Motor neuron (in vitro differentiated cells): ENCODE results near the gene COL21A1. TPM values are rescaled to one million over a fixed set of nuclear protein-coding genes. Genes with fewer than 3 reads are reported as not detected.
"Not testable (repeated sequence)": the region's sequence is repeated elsewhere in the genome, so short reads cannot be mapped to it uniquely, and the experiment has no call there.

ENCODE experiments used
- ATAC-seq, 8 experiments: fragments of 200-7000 bp; cut with Tn5 transposase; replicated peaks in 6 of 8; 2 replicates each; pipeline ENCODE4 v1.8.0; 2021; ENCODE audit warnings: mild to moderate bottlenecking in 8 of 8, moderate library complexity in 8 of 8
- H3K27ac ChIP-seq, 2 donors: fragments of 250-450 bp; sonication (Bioruptor Pico); 2 replicates each; pipeline ENCODE4 v1.9.0; 2021; ENCODE audit warnings: antibody characterized with exemption in 2 of 2, mild to moderate bottlenecking in 2 of 2, moderate library complexity in 1 of 2
- H3K4me1 ChIP-seq, 2 donors: fragments of 250-450 bp; sonication (Bioruptor Pico); replicated peaks in 1 of 2; 2 replicates each; pipeline ENCODE4 v1.6.1; 2021; ENCODE audit warnings: antibody characterized with exemption in 2 of 2, mild to moderate bottlenecking in 2 of 2, moderate library complexity in 1 of 2
- H3K4me3 ChIP-seq, 5 donors: fragments of 250-450 bp; sonication (Bioruptor Pico); 2 replicates each; pipeline ENCODE4 v1.9.0; 2021; ENCODE audit warnings: antibody characterized with exemption in 5 of 5, mild to moderate bottlenecking in 5 of 5, moderate library complexity in 4 of 5
- WGBS, 10 experiments: fragments of 450-650 bp; shearing (Covaris generic); methylation state at CpG; one replicate each; pipeline ENCODE4 v1.0.0; 2022; 5-methylcytosine and 5-hydroxymethylcytosine counted together
- in situ Hi-C, 9 experiments: fragments of 400-800 bp; cut with MboI; loops; one replicate each; pipeline ENCODE4 v1.15.0; 2021; ENCODE audit warnings: low sequenced_read_pairs in 9 of 9, low pct_unique_long_range_greater_than_20kb in 2 of 9; ENCODE audit not compliant: unreplicated experiment in 9 of 9
- total RNA-seq, 8 experiments: library from RNA; unstranded; fragments of 300-600 nt; gene quantifications; 2 replicates each; pipeline versions ENCODE4 v1.2.3 to v1.2.4, GENCODE V29; 2022

Gene COL21A1
- total RNA-seq, 8 experiments from 2014 or later = 0.05 to 124 (median 0.62) TPM

- H3K27ac ChIP-seq = no peak overlapping the region
- in situ Hi-C loops = no loop called here
- 30 to 100% (median 79%) methylated on average over 1 to 2 of the region's 2 CpGs; no CpG with 5 or more reads in 4 of the 10 experiments for WGBS, 10 experiments
- ATAC-seq = no peak
- no peak overlapping the region for H3K4me3 ChIP-seq
- no peaks in the 10 kb centered on the region for H3K4me1 ChIP-seq
These were observed 20.9 kb upstream of the COL21A1 start for GRCh38 chr6:56268266-56268665.

DNA sequence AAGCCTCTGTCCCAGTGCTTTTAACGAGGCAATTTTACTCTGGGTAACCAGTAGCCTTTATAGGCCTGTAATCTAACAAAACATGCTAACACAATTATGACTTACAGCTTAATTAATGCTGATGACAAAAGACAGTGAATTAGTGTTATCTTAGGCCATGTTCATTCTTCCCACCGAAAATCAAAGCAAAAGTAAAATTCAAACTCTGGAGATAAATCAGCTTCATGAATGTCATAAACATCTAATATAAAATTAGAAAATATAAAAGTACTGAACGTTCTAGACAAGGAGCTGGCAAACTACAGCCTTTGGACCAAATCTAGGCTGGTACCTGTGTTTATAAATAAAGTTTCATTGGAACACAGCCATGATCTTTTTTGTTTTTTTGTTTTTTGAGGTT lies 18.6 kb upstream of the COL21A1 start:
- WGBS, 10 experiments = 0 to 100% (median 39%) methylated on average over 1 to 3 of the region's 3 CpGs
- H3K27ac ChIP-seq = no peak overlapping the region
- ATAC-seq = no peak
- H3K4me1 ChIP-seq = no peaks in the 10 kb centered on the region
- H3K4me3 ChIP-seq = no peak overlapping the region
- in situ Hi-C loops = no loop called here

GRCh38 chr6:56263596-56264315 lies 16.4 kb upstream of the COL21A1 start:
- in situ Hi-C loops = no loop called here
- ATAC-seq = no peak
- Histone ChIP-seq H3K4me3 (no peak overlapping the region), H3K4me1 (no peaks in the 10 kb centered on the region), H3K27ac (no peak overlapping the region)
- WGBS, 10 experiments = 11 to 100% (median 80%) methylated on average over 1 to 5 of the region's 5 CpGs

DNA sequence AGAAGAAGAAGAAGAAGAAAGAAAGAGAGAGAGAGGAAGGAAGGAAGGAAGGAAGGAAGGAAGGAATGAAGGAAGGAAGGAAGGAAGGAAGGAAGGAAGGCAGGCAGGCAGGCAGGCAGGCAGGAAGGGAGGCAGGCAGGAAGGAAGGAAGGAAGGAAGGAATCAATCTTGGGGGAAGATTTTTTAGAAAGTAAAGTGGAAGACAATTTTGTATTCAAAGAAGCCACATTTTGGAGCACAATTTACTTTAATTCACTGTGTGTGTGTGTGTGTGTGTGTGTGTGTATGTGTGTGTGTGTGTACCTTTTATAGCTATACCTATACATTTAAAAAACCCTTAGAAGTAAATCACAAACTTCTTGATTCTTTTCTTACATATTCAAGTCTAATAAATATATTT lies 13.2 kb upstream of the COL21A1 start:
- in situ Hi-C loops, H3K4me1 ChIP-seq, H3K27ac ChIP-seq, ATAC-seq, H3K4me3 ChIP-seq: not testable (repeated sequence)

DNA sequence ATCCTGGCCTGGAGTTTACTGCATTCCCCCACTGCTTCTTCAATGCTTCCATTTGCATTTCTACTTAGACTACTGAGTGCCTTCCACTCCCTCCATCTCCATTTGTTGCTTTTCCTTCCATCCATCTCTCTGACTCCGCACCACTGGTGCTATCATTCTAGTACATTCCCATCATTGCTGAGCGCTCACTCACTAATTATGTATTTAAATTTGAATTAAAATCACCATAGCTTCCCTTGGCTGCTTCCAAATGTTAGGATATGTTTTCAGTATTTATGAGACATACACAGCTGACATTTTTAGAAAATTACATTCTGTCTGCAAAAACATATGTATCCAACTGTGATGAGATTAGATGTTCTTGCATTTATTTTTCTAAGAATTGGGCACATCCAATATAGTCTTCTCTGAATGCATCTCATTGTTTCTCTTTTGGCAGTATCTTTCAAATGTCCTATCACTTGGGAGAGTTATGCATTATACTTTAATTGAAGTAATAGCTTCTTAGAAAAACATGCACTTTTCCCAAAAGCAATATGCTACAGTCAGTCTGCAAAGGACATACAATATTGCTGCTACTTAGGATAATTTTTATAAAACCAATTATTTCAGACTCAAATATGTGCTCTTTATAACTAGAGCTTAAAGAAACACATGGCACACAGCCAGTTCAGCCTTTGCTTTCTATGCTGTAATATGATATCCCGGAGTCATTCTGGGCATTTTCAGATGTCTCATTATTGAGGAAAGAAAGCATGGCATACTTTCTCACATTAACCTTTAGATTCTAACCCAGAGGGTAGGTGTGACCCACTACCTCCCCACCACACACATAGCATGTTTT lies 12.1 kb upstream of the COL21A1 start:
- ATAC-seq = peak in 3 of 8 experiments; percentile 41 to 71 (median 64)
- in situ Hi-C loops = no loop called here
- no peak overlapping the region for H3K4me3 ChIP-seq
- no peak overlapping the region for H3K27ac ChIP-seq
- 33 to 100% (median 80%) methylated on average over 1 to 3 of the region's 3 CpGs; no CpG with 5 or more reads in 1 of the 10 experiments for WGBS, 10 experiments
- H3K4me1 ChIP-seq = no peaks in the 10 kb centered on the region

GRCh38 chr6:56255349-56255748 lies 8.0 kb upstream of the COL21A1 start:
- WGBS, 10 experiments = 50 to 88% (median 80%) methylated on average over 1 of the region's 1 CpG; no CpG with 5 or more reads in 7 of the 10 experiments
- peak in 4 of 8 experiments; percentile 56 to 90 (median 74) for ATAC-seq
- H3K4me1 ChIP-seq = no peaks in the 10 kb centered on the region
- no peak overlapping the region for H3K27ac ChIP-seq
- H3K4me3 ChIP-seq = no peak overlapping the region
- in situ Hi-C loops = no loop called here

DNA sequence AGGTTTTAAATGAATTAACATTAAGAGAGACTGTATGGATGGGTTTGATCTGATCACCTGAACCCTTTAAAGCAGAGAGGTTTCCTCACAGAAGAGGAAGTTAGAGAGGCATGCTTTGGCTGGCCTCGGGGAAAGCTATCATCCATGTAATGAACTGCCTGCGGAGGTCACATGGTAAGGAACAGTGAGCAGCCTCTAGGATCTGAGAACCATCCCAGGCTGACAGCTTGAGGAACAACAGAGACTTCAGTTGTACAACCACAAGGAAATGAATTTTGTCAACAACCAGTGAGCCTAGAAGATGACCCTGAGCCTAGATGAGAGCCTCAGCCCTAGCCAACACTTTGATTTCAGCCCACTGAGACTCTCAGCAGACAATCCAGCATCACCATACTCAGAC lies 2.9 kb upstream of the COL21A1 start:
- 0 to 58% (median 39%) methylated on average over 1 to 2 of the region's 2 CpGs; no CpG with 5 or more reads in 6 of the 10 experiments for WGBS, 10 experiments
- in situ Hi-C loops = no loop called here
- Histone ChIP-seq H3K4me1 (no peaks in the 10 kb centered on the region), H3K4me3 (no peak overlapping the region), H3K27ac (no peak overlapping the region)
- no peak for ATAC-seq

DNA sequence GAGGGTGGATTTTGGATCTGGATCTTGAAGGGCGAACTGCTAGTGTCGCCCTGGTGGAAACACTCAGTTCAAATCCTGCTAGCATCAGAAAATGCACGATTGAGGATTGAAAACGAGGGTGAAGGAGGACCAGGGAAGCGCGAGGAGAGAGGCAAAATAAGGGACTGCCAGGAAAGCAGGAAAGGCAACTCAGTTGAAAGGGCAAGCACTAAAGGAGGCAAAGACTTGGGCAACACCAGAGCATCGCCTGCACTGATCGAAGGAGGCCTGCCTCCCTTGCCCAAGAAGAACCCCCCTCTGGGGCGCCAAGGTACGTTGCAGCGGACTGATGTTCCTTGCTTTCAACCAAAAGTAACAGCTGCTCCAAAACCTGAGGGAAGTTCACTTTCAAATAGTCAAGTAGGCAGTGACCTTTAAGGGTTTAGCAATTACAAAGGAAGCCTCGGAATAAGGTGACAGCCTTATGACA lies 308 bp upstream of the COL21A1 start:
- peak overlapping the region in 4 of 5 donors; percentile 9 to 36 (median 22) for H3K4me3 ChIP-seq
- ATAC-seq = no peak
- in situ Hi-C loops = no loop called here
- no peaks in the 10 kb centered on the region for H3K4me1 ChIP-seq
- no peak overlapping the region for H3K27ac ChIP-seq
- 10 to 63% (median 43%) methylated on average over 2 to 9 of the region's 12 CpGs; no CpG with 5 or more reads in 4 of the 10 experiments for WGBS, 10 experiments

DNA sequence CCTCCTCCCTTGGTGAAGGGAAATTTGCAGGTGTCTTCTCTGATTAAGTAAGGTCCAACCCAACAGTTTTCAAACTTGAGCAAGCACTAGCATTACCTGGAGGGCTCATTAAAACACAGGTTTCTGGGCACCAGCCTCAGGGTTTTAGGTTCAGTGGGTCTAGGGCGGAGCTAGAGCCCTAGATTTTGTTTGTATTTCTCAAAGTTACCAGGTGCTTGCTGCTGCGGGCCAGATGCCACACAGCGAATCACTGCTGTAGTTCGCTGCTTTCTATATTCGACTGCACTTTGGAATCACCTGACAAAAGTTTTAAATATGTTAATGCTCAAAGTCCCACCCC lies 869 bp downstream of the COL21A1 start:
- peak in 2 of 8 experiments; percentile 5 to 7 for ATAC-seq
- WGBS, 10 experiments = 10 to 60% (median 20%) methylated on average over 1 to 5 of the region's 5 CpGs; no CpG with 5 or more reads in 2 of the 10 experiments
- no peak overlapping the region for H3K27ac ChIP-seq
- H3K4me3 ChIP-seq = peak overlapping the region in 3 of 5 donors; percentile 18 to 36 (median 27)
- in situ Hi-C loops = no loop called here
- H3K4me1 ChIP-seq = no peaks in the 10 kb centered on the region

DNA sequence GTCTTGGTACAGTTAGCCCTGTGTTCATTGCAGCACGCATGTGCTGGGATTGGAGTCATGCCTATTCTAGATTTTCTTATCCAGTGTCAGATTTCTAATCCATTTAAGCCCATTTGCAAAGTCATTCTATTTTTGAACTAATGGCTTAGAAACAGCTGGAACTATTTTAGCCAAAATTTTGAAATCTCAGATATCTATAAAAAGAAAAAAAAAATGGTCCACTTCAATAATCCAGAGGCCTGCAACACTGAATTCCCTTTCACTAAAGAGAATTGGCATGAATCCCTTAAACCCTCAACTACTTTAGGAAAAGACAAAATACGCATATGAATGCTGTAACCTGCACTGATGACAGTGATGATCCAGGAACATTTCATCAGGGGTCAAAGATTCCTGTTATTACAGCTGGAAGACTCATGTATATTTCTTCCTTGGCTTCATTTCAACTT lies 1.5 kb downstream of the COL21A1 start:
- no peak overlapping the region for H3K27ac ChIP-seq
- WGBS, 10 experiments = 0 to 100% (median 52%) methylated on average over 1 to 2 of the region's 2 CpGs; no CpG with 5 or more reads in 1 of the 10 experiments
- ATAC-seq = peak in 1 of 8 experiments; percentile 19

DNA sequence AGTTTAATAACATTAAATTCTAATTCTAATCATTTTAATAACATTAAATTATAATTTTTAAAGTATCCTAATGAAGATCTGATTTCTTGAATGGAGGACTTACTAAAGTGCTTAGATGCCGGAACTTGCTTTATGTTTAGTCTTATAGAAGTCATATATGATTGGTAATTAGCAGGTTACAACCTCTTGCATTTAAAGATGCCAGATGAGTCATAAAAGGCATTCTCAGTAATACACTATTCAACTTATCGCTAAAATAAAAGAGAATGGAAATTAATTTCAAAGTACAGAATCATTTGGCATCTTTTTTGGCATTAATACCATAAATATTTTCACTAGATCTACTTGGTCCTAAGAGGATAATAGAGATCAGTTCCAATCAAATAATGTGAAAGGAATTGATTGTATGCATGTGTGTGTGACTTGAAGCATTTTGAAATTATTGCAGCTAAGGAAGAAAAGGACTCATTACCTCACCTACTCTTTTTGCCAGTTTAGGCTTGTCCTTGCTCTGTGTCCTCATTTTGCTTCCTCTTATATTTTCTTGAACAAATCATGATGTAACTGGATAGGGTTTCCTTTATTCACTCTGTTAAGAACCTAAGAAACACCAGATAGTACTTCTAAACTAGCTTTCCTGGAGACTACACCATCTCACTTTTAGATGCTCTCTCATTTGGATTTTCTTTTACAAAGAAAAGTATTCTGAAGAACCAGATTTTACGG lies 2.7 kb downstream of the COL21A1 start:
- no peaks in the 10 kb centered on the region for H3K4me1 ChIP-seq
- 36 to 100% (median 86%) methylated on average over 1 to 3 of the region's 3 CpGs; no CpG with 5 or more reads in 1 of the 10 experiments for WGBS, 10 experiments
- ATAC-seq = no peak
- in situ Hi-C loops = no loop called here
- H3K4me3 ChIP-seq = no peak overlapping the region
- H3K27ac ChIP-seq = no peak overlapping the region

More for the DNA sequence above, 1.5 kb downstream of the COL21A1 start:
- in situ Hi-C loops = no loop called here
- Histone ChIP-seq H3K4me3 (no peak overlapping the region), H3K4me1 (no peaks in the 10 kb centered on the region)

- no peak overlapping the region for H3K27ac ChIP-seq
- ATAC-seq = no peak
- in situ Hi-C loops = no loop called here
- H3K4me3 ChIP-seq = no peak overlapping the region
- H3K4me1 ChIP-seq = no peaks in the 10 kb centered on the region
These were observed 3.3 kb downstream of the COL21A1 start for GRCh38 chr6:56244089-56244488.
